Adrenal gland (tissue), 12 donors: ENCODE measurements around the gene NRXN3. TPM values are rescaled to one million over a fixed set of nuclear protein-coding genes. Genes with fewer than 3 reads are reported as not detected.

Experiments
- DNase-seq, 7 donors: peaks; one replicate each; pipeline ENCODE4 v3.0.0-alpha.2; 2019 to 2020
- H3K27ac ChIP-seq, 5 donors: fragments of 200-600 bp; sonication (generic) in 4 of 5; 1 replicate in 3 of 5; 2 replicates in 2 of 5; pipeline versions ENCODE4 v1.5.1 to v1.8.0; 2016 to 2020; ENCODE audit warnings: mild to moderate bottlenecking in 1 of 5
- H3K27me3 ChIP-seq: fragments of 200-600 bp; 2 replicates; pipeline ENCODE4 v1.8.0; 2021
- H3K36me3 ChIP-seq, 2 donors: fragments of 200-600 bp; replicated peaks in 1 of 2; 1 replicate in 1 of 2; 2 replicates in 1 of 2; pipeline versions ENCODE4 v1.5.1 to v1.8.0; 2018 to 2022
- H3K4me1 ChIP-seq, 2 donors: fragments of 200-600 bp; replicated peaks in 1 of 2; 1 replicate in 1 of 2; 2 replicates in 1 of 2; pipeline versions ENCODE4 v1.5.1 to v1.8.0; 2018 to 2021
- H3K4me3 ChIP-seq, 4 donors: fragments of 200-600 bp; sonication (generic) in 3 of 4; one replicate each; pipeline ENCODE4 v1.5.1; 2016 to 2018
- H3K9me3 ChIP-seq, 3 donors: fragments of 200-600 bp; sonication (generic) in 1 of 3; replicated peaks in 1 of 3; 1 replicate in 2 of 3; 2 replicates in 1 of 3; pipeline versions ENCODE4 v1.5.1 to v1.8.0; 2016 to 2021
- CTCF ChIP-seq, 6 experiments: fragments of 450-650 bp in 4 of 6; fragments of 200-600 bp in 2 of 6; sonication (generic) in 1 of 6; IDR thresholded peaks; 1 replicate in 5 of 6; 2 replicates in 1 of 6; pipeline versions ENCODE4 v1.5.1 to v1.8.0; 2016 to 2021; ENCODE audit warnings: antibody characterized with exemption in 6 of 6, mild to moderate bottlenecking in 2 of 6, moderate library complexity in 1 of 6
- POLR2A ChIP-seq, 2 donors: fragments of 450-650 bp; IDR thresholded peaks; one replicate each; pipeline ENCODE4 v1.6.1; 2017; ENCODE audit warnings: antibody characterized with exemption in 2 of 2, mild to moderate bottlenecking in 2 of 2, moderate library complexity in 1 of 2
- WGBS, 4 donors: extraction: QIAGEN DNeasy Blood & Tissue Kit in 2 of 4; methylation state at CpG; one replicate each; pipeline versions ENCODE4 v1.1.5 to v1.1.7; 2013 to 2017; 5-methylcytosine and 5-hydroxymethylcytosine counted together
- intact Hi-C, 2 donors: fragments of 100-400 bp; cut with DNase I; formaldehyde crosslinking; loops; one replicate each; pipeline versions ENCODE4 v1.14.1 to v1.15.0; 2022 to 2023
- polyA plus RNA-seq, 3 donors: library from polyadenylated mRNA; stranded (reverse); fragments of 200-250 nt in 2 of 3; fragments of 350-450 nt in 1 of 3; fragmentation: Illumina TruSeq in 1 of 3; extraction: RNeasy Lipid Tissue Mini Kit (QIAGEN cat#74804) in 1 of 3; gene quantifications; one replicate each; pipeline ENCODE4 v1.2.3, GENCODE V29; 2013 to 2014
- total RNA-seq, 9 donors: library from RNA; depleted of rRNA in 4 of 9; stranded (reverse); fragments of >200 nt in 4 of 9; fragments of 120-200 nt in 1 of 9; fragmentation: NEBNext Ultra II Directional in 1 of 9; extraction: Animal tissue kit (Norgen Biotek cat#: 25700) in 1 of 9; gene quantifications; one replicate each; pipeline versions ENCODE4 v1.1.0 to v1.2.4, GENCODE V29; 2013 to 2023
- donor health status: healthy with polysubstance abuse.
- donor health status: Bipolar disorder and iron deficiency.
- donor health status: DM: yes; HTN: yes; CAD: no.
- donor health status: DM: no; HTN: no; CAD: no.
- donor health status: DM: no; HTN: no; CAD: no.
- donor health status: DM: yes; HTN: yes; CAD: no.

Gene NRXN3
- total and polyA plus RNA-seq, 12 donors = 0.09 to 8.5 (median 1.6) TPM

DNA sequence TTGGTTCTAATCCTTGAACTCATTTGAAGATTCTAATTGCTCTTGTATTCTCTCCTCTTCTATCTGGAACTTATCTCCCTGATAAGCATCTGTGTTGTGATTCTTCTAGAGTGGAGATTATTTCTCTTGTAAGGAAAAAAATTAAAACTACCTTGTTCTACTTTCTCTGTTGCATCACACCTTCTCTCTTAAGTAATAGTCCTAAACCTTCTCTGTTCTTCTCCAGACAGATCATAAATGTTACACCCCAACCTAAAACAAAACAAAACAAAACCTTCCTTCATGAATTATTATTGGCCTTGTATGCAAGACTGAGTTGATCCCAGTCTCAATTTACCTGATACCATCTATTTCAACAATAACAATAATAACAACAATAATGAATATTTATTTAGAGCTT is 1429.1 kb downstream of the NRXN3 start:
- no peaks in the 10 kb centered on the region for H3K27me3 ChIP-seq
- peaks cover 0 to 5% of the 10 kb centered on the region in 2 donors for H3K4me1 ChIP-seq
- no peaks in the 10 kb centered on the region for H3K36me3 ChIP-seq
- H3K27ac ChIP-seq = no peak overlapping the region
- TF ChIP-seq CTCF (IDR thresholded peaks at IDR 0.05) (no peak), POLR2A (IDR thresholded peaks at IDR 0.05) (no peak)
- intact Hi-C loops = no loop called here
- no peaks in the 10 kb centered on the region for H3K9me3 ChIP-seq
- H3K4me3 ChIP-seq = no peak overlapping the region
- DNase-seq = no peak

DNA sequence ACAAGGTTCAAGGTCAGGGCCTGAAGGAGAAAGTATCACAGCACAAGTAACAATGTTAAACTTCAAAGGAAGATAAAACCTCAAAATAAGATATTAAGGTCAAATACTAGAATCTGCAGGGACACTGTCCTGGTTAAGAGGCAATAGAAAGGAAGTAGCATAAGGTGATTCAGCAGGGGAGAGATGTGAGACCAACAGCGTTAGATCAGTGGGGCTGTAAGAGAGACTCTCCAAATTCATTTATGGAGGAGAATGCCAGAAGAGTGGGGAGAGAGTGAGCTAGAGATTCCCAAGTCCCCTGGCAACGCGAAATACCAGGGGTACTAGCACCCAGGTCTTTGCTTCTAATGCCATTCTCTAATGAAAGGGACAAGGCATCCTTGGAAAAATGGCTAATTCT is 1430.2 kb downstream of the NRXN3 start:
- peaks cover 0 to 5% of the 10 kb centered on the region in 2 donors for H3K4me1 ChIP-seq
- H3K27me3 ChIP-seq = no peaks in the 10 kb centered on the region
- no peaks in the 10 kb centered on the region for H3K9me3 ChIP-seq
- 40 to 79% (median 75%) methylated on average over 3 of the region's 3 CpGs for whole genome bisulfite sequencing, 4 donors
- TF ChIP-seq POLR2A (IDR thresholded peaks at IDR 0.05) = no peak
- TF ChIP-seq CTCF (IDR thresholded peaks at IDR 0.05) = no peak
- no peak overlapping the region for H3K27ac ChIP-seq
- no peak for DNase-seq
- no peak overlapping the region for H3K4me3 ChIP-seq
- intact Hi-C loops = no loop called here
- no peaks in the 10 kb centered on the region for H3K36me3 ChIP-seq

DNA sequence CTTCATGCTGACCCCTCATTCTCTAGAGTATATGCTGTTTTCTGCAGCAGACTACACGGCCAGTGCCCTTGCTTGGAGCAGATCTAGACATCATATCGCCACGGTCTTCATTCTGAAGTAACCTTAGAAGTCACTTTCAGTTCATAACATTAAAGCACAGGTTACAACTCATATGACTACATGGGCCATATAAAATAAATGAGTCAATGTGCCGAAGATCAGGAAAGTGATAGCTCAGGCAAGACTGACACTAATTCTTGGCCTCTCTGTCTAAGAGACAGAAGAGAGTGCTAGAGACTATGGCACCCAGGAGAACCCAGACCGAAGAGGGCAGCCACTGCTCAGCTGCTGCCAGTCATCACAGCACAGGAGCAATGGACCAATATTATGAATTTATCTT is 1431.4 kb downstream of the NRXN3 start:
- Histone ChIP-seq H3K27me3 (no peaks in the 10 kb centered on the region), H3K4me1 (peaks cover 0 to 5% of the 10 kb centered on the region in 2 donors), H3K36me3 (no peaks in the 10 kb centered on the region), H3K4me3 (no peak overlapping the region), H3K27ac (no peak overlapping the region), H3K9me3 (peaks cover 0 to 4% (median 0%) of the 10 kb centered on the region in 3 donors)
- 70 to 88% (median 81%) methylated on average over 5 of the region's 5 CpGs for WGBS, 4 donors
- intact Hi-C loops = no loop called here
- no peak for TF ChIP-seq CTCF (IDR thresholded peaks at IDR 0.05)
- no peak for TF ChIP-seq POLR2A (IDR thresholded peaks at IDR 0.05)
- no peak for DNase-seq

GRCh38 chr14:79602045-79602444 is 1431.9 kb downstream of the NRXN3 start:
- Histone ChIP-seq H3K27ac (no peak overlapping the region), H3K36me3 (no peaks in the 10 kb centered on the region), H3K27me3 (no peaks in the 10 kb centered on the region), H3K4me3 (no peak overlapping the region), H3K9me3 (peaks cover 0 to 4% (median 0%) of the 10 kb centered on the region in 3 donors), H3K4me1 (peaks cover 0 to 5% of the 10 kb centered on the region in 2 donors)
- 74 to 83% (median 79%) methylated on average over 1 of the region's 1 CpG for WGBS, 4 donors
- no peak for DNase-seq
- intact Hi-C loops = no loop called here
- TF ChIP-seq POLR2A (IDR thresholded peaks at IDR 0.05) = no peak
- no peak for TF ChIP-seq CTCF (IDR thresholded peaks at IDR 0.05)
